Measurements from ENCODE around the gene HOXB4.

The HOXB4 gene

DNA sequence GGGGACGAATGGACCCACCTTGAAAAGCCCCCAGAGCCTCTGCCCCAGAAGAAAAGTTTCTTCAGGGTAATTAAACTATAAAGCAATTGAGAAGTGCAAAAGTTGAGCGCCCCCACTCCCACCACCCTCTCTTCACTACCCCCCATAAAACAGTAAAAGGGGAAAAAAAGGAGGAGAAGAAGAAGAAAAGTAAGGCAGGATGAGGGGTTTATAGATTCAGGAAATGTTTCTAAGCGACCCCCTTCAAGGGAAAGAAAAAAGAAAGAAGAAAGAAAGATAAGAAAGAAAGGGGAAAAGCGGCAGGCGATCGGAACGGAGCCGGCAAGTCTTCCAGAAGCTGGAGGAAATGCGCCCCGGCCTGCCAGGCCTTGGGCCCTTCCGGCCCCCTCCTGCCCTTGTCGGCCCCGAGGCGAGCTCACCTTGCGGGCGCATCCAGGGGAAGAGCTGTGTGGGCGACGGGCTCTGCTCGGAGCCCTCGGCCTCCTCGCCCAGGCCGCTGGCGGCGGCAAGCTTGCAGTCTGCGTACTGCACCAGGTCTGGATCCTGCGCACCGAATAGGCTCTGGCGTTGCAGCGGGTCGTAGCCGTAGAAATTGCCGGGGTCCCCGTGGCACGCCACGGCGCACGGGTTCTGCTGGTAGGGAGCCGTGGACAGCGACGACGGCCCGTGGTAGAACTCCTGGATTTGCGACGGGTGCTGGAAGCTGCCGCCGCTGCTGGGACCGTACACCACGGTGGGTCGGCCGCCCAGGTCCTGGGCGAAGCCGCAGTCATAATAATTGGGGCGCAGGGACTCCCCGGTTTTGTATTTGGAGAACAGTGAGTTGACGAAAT lies 35.9 kb upstream of the HOXB4 start:
- TF ChIP-seq SIN3A (IDR thresholded peaks at IDR 0.05; ENCODE audit: borderline replicate concordance, insufficient read depth, low read length), result no peak
- no peak for TF ChIP-seq TAF1 (IDR thresholded peaks at IDR 0.05; ENCODE audit: borderline replicate concordance, insufficient read depth, low read length)
- no peak for TF ChIP-seq POLR2AphosphoS5 (IDR thresholded peaks at IDR 0.05; ENCODE audit: low read depth, low read length)
- TF ChIP-seq FOXP2 (optimal IDR thresholded peaks at IDR 0.05; ENCODE audit: borderline replicate concordance, extremely low read depth, extremely low read length, insufficient read depth), result no peak
- no peak for TF ChIP-seq REST (IDR thresholded peaks at IDR 0.05; ENCODE audit: insufficient read depth in 1 of 2, low read depth in 2 of 2, low read length in 2 of 2)

DNA sequence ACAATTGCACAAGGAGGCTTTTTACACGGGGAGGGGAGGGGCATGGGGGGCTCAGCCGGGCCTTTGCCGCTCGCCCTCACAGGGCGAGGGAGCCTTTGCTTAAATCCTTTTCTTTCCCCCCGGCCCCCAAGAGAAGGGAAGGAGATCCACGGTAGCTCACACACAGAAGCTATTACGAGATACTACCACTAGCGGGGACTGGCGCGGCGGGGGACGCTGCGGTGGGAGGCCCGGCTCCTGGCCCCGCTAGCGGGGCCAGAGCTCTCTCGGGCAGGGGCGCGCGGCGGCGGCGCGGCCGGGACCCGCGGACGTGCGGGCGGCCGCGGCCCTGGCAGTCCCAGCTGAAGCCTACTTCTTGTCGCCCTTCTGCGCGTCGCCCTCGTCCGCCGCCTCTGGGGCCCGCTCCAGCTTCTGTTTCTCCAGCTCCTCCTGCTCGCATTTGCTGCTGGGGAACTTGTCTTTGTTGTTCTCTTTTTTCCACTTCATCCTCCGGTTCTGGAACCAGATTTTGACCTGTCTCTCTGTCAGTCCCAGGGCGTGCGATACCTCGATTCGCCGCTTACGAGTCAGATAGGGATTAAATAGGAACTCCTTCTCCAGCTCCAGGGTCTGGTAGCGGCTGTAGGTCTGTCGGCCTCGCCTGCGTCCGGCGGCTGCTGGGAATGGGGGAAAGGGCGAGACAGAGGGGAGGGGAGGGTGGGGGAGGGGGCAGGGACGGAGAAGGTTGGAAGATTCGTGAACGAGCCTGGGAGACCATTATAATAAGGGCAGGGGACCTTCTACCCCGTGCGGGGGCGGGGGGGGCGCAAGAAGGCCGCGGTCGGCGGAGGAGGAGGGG lies 34.9 kb upstream of the HOXB4 start:
- TF ChIP-seq TAF1 (IDR thresholded peaks at IDR 0.05; ENCODE audit: borderline replicate concordance, insufficient read depth, low read length) (no peak), SIN3A (IDR thresholded peaks at IDR 0.05; ENCODE audit: borderline replicate concordance, insufficient read depth, low read length) (no peak), REST (IDR thresholded peaks at IDR 0.05; ENCODE audit: insufficient read depth in 1 of 2, low read depth in 2 of 2, low read length in 2 of 2) (no peak), POLR2AphosphoS5 (IDR thresholded peaks at IDR 0.05; ENCODE audit: low read depth, low read length) (no peak), FOXP2 (optimal IDR thresholded peaks at IDR 0.05; ENCODE audit: borderline replicate concordance, extremely low read depth, extremely low read length, insufficient read depth) (no peak)

GRCh38 chr17:48612456-48612853 lies 34.3 kb upstream of the HOXB4 start:
- TF ChIP-seq POLR2AphosphoS5 (IDR thresholded peaks at IDR 0.05; ENCODE audit: low read depth, low read length), result no peak
- TF ChIP-seq TAF1 (IDR thresholded peaks at IDR 0.05; ENCODE audit: borderline replicate concordance, insufficient read depth, low read length), result no peak
- no peak for TF ChIP-seq REST (IDR thresholded peaks at IDR 0.05; ENCODE audit: insufficient read depth in 1 of 2, low read depth in 2 of 2, low read length in 2 of 2)
- TF ChIP-seq SIN3A (IDR thresholded peaks at IDR 0.05; ENCODE audit: borderline replicate concordance, insufficient read depth, low read length), result no peak
- TF ChIP-seq FOXP2 (optimal IDR thresholded peaks at IDR 0.05; ENCODE audit: borderline replicate concordance, extremely low read depth, extremely low read length, insufficient read depth), result no peak

DNA sequence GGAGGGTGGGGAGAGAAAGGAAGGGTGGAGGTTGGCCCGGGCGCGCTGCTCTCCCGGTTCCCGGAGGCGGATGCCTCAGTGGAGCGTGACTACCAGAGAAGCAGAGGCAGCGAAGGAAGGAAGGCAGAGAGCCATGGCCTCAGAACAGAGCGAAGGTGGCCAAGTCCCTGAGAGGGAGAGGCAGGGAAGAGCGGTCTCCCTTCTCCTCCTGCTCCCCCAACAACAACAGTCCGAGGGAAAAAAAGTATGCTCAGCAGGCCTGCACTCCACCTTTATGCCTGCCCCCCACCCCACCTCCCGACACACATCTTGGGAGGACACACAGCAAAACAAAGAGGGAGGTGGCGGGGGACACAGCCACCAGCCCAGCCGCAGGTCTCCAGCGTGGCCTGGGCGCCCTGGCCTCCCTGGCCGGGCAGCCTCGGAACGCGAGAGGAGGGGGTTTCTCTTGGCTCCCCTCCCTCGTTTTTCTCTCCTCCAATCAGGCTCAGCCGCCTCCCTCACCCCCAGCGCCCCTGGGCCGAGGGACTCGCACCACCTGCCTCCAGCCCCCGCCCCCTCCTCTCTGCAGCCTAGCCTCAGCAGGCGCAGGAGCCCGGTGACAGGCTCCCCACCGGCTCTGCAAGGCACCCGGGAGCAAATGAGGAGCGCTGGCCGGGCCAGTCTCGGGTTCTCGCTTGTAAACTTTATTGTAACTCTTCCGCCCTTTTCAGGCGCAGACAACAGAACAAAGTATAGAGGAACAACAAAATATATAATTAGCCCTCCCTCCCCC lies 33.7 kb upstream of the HOXB4 start:
- TF ChIP-seq POLR2AphosphoS5 (IDR thresholded peaks at IDR 0.05; ENCODE audit: low read depth, low read length) (no peak), TAF1 (IDR thresholded peaks at IDR 0.05; ENCODE audit: borderline replicate concordance, insufficient read depth, low read length) (no peak), REST (IDR thresholded peaks at IDR 0.05; ENCODE audit: insufficient read depth in 1 of 2, low read depth in 2 of 2, low read length in 2 of 2) (no peak), SIN3A (IDR thresholded peaks at IDR 0.05; ENCODE audit: borderline replicate concordance, insufficient read depth, low read length) (no peak), FOXP2 (optimal IDR thresholded peaks at IDR 0.05; ENCODE audit: borderline replicate concordance, extremely low read depth, extremely low read length, insufficient read depth) (no peak)
